GM18868 (cell line): ENCODE data around the gene PCID2.
"Not testable (repeated sequence)": the region's sequence is repeated elsewhere in the genome, so short reads cannot be mapped to it uniquely, and the experiment has no call there.

ENCODE experiments used
- ATAC-seq: cut with Tn5 transposase; IDR thresholded peaks from one replicate; pipeline ENCODE4 v1.9.1; 2021; ENCODE audit warnings: mild to moderate bottlenecking, moderate library complexity; ENCODE audit not compliant: unreplicated experiment

The PCID2 gene

GRCh38 chr13:113167575-113167974 lies 40.9 kb downstream of the PCID2 start:
- no peak for ATAC-seq

DNA sequence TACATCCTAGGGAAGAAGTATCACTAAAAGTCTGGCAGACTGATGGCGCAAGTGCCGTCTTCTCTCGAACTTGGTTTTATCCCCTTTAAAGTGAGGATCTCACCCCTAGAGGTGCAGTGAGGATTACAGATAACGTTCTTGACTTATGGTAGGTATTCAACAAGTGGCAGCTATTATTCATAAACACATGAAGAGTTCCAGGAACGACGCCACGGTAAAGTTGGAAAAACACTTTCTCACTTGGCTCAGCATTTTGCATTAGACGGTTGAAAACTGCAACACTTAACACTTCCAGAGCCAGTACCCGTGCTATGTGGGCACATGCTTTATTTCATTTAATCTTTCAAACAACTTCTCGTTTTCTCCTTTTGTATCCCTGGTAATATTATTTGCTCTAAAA lies 41.3 kb downstream of the PCID2 start:
- no peak for ATAC-seq

GRCh38 chr13:113166681-113167080 lies 41.8 kb downstream of the PCID2 start:
- ATAC-seq: no peak

DNA sequence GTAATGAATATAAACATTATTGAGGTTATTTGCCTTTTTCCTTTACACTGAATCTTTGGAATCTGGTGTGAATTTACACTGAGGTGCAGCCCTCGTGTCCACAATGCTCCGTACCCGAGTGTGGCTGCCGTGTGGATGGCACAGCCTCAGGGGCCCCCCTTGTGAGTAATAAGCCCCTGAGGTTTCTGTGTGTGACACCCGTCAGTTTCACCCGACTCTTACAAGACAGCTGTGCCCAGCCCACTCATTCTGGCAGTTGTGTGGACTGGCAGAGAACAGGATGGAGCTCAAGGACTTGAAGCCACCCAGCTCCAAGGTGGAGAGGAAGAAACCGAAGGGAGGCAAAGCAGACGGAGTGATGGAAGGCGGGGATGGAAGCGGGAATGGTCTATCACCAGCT lies 42.2 kb downstream of the PCID2 start:
- no peak for ATAC-seq

DNA sequence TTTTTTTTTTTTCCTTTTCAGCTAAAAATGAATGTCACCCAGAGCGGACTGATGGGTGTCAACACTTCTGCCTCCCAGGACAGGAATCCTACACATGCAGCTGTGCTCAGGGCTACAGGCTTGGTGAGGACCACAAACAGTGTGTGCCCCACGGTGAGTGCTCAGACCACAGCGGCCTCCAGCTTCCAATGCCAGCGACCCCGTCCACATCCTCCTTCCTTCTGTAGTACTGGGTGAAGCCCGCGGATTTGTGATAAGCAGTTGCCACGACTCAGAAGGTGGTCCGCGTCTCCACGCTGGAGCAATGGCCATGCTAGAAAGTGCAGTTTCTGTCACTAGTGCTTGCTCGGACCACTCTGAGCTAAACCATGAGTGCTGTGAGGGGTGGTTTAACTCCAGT lies 44.0 kb downstream of the PCID2 start:
- ATAC-seq: no peak

GRCh38 chr13:113162783-113163685 lies 45.4 kb downstream of the PCID2 start:
- ATAC-seq: no peak

- ATAC-seq: not testable (repeated sequence)
Observed at GRCh38 chr13:113161975-113162374, 46.5 kb downstream of the PCID2 start.

GRCh38 chr13:113161433-113161832 lies 47.0 kb downstream of the PCID2 start:
- no peak for ATAC-seq

- no peak for ATAC-seq
Observed at GRCh38 chr13:113160983-113161382, 47.5 kb downstream of the PCID2 start.

DNA sequence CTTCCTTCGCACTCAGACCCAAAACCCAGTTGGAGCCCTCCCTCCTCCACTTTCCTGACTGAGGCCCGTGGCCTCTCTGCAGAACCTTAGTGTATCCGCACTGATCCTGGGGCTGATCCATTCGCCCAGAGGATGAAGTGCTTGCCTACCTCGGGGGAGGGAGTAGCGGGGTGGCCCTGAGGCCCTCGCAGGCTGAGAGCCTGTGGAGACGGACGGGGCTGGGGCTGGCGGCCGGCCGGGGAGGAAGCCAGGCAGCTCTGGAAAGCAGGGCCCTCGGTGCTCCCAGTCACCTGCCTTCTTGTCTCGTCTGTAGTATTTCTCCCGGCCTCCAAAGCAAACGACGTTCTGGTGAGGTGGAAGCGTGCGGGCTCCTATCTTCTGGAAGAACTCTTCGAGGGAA lies 48.8 kb downstream of the PCID2 start:
- no peak for ATAC-seq

DNA sequence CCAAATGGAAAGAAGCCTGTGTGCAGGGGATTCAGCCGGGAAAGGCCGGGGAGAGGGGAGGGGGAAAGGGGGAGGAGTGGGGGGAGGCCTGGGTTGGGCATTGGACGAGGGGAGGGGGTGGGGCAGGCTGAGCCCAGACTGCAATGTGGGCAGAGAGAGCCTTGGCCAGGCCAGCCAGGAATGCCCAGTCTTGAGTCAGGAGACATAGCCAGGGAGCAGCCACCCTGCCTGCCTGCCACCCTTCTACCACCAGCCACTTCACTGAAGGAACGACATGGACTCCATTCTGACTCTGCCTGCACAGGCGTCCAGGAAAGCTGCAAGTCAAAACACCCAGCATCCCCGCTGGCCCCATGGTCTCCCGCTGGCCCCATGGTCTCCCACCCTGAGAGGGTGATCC lies 49.5 kb downstream of the PCID2 start:
- no peak for ATAC-seq

DNA sequence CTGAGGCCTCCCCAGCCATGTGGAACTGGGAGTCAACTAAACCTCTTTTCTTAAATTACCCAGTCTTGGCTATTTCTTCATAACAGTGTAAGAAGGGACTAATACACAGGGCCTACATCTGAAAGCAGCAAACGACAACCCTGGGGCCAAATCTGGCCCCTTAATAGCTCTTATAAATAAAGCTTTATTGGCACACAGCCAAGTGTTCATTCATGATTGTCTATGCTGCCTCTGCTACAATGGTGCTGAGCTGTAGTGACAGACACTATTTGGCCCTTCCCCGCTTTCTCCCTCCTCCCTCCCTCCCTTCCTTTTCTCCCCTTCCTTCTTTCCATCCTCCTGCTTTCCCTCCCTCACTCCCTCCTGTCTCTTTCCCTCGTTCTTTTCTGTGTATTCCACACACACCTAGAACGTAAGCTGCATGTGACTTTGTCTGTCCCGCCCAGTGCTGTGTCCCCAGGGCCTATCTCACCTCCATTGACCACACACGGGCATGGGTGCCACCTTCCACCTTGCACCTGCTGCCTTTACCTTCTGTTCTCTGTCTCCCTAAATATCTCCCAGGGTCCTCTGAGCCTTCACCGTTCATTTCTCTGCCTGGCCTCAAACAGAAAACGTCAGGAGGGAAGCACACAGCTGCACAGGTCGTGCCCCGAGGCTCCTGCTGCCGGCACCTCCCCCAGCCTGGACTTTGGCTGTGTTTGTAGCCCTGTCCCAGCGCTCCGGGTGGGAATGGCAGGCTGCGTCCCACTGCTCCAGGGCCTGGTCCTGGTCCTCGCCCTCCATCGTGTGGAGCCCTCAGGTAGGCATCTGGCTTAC lies 50.3 kb downstream of the PCID2 start, which contains the start of gene PROZ:
Gene PROZ (plus strand): TSS at position 720 of the 819 bp plus-strand sequence. CDS start 13 bp downstream, at position 733.
- no peak for ATAC-seq

GRCh38 chr13:113157206-113157928 lies 51.1 kb downstream of the PCID2 start:
- no peak for ATAC-seq

DNA sequence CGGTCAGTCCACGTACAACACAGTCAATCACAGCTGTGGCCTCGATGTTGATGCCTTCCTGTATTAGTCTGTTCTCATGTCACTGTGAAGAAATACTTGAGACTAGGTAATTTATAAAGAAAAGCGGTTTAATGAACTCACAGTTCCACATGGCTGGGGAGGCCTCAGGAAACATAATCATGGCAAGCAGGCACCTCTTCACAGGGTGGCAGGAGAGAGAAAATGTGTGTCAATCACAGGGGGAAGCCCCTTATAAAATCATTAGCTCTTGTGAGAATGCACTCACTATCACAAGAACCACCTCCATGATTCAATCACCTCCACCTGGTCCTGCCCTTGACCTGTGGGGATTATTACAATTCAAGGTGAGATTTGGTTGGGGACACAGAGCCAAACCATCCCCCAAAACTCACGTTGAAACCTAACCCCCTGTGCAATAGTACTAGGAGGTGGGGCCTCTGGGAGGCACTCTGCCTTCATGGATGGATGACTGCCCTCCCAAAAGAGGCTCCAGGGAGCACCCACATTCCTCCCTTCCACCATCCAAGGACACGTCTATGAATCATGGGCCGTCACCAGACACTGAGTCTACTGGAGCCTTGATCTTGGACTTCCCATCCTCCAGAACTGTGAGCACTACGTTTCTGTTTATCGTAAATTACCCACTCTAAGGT lies 52.4 kb downstream of the PCID2 start:
- no peak for ATAC-seq

GRCh38 chr13:113155201-113155600 lies 53.3 kb downstream of the PCID2 start:
- no peak for ATAC-seq

DNA sequence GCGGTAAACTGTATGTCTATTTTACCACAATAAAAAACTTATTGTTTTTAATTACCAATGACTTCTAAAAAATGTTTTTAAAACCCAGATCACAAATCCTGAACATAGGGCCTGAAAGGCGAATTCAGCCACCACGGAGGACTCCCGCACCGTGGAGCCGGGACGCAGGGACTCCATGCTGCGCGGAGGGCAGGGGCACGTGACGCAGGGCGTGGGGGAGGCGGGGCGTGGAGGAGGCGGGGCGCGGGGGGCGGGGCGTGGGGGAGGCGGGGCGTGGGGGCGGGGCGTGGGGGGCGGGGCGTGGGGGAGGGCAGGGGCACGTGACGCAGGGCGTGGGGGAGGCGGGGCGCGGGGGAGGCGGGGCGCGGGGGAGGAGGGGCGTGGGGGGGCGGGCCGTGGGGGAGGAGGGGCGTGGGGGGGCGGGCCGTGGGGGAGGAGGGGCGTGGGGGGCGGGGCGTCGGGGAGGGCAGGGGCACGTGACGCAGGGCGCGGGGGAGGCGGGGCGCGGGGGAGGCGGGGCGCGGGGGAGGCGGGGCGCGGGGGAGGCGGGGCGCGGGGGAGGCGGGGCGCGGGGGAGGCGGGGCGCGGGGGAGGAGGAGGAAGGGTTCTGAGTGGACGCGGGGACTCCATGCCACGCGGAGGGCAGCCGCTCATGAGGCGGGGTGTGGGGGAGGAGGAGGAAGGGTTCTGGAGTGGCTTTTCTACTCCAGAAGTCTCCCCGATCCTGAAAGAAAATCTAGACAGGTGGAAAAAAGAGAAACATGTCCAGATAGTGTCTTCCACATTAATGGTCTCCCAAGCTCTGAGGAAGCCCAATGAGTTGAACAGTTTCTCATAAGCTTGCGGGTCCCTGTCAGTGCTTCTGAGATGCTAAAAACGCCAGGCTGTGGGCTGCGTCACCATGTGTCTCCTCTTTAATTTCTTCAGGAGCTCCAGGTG lies 54.4 kb downstream of the PCID2 start:
- peak; percentile 59 for ATAC-seq

DNA sequence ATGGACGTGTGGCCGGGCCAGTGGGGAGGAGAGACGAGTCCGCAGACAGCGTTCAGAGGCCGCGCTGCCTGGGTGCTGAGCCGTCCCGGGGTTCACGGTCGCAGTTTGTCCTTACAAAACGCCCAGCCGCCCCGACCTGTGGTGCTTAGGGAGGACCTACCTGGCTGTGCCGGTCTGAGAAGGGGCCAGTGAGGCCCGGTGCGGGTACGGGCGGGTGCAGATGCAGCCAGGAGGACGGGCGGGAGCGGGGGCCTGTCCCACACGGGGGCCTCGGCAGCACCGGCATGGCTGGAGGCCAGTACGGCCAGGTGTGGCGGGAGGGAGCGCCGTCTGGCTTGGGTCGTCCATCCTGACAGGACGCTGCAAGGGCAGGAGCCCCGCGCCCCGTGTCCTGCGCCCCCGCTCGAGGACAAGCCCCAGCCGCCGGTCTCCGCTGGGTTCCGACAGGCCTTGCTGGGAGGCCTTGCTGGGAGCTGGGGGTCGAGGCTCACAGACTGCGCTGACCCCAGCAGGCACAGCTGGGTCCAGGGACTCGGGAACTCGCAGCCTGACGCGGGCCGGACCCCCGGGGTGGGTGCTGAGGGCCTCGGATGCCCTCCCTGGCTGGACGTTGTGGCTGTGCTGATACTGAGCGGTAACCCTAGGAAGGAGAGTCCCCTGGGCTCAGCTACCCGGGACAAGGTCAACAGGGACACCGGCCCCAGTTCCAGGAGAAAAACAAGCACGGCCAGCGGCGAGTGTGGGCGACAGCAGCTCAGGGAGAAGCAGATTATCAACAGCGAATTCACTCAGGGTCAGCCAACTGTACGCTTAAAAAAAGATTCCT lies 55.3 kb downstream of the PCID2 start:
- peak; percentile 15 for ATAC-seq

DNA sequence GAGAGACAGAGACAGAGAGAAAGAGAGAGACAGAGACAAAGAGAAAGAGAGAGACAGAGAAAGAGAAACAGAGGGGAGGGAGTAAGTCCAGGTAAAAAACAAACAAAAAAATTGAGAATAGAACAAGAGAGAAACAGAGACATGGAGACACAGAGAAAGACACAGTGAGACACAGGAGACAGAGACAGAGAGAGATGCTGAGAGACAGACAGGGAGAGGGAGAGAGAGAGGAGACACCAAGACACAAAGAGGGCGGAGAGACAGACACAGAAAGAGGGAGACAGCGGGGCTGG lies 55.8 kb downstream of the PCID2 start:
- ATAC-seq: no peak
